ENCODE data around the gene MTMR12. TPM values are rescaled to one million over a fixed set of nuclear protein-coding genes. Genes with fewer than 3 reads are reported as not detected.
A peak's percentile ranks its signal among the peaks of the same experiment; 100 is the strongest.
"Not testable (repeated sequence)": the region's sequence is repeated elsewhere in the genome, so short reads cannot be mapped to it uniquely, and the experiment has no call there.

Gene MTMR12
- polyA plus RNA-seq, 1 donor (not counting 4 experiments of a cell fraction or from before 2014, with no cell fraction given) = 17.1 TPM

DNA sequence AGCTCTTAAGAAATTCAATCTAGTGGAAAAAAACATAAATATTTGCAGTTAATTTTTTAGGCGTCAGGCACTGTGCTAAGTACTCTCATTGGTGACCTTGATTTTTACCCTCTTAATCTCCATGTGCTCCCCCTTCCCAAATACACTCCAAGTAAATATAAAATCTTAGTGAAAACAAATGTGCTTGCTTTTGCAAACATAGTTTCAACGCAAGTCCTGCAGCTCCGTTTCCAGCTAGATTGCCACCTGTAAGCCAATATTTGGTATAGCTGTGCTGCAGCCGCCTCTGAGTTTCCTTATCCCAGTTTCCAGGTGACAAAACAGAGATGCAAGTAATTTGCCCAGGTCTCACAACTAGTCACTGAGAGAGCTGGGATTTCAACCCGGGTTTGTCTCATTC is 1.9 kb upstream of the MTMR12 start:
- no peaks in the 10 kb centered on the region for H3K27me3 ChIP-seq (ENCODE audit: control insufficient read depth, extremely low read depth, insufficient read depth, low read length)
- no peaks in the 10 kb centered on the region for H3K9me3 ChIP-seq (ENCODE audit: control insufficient read depth, low read depth, low read length)
- H3K4me2 ChIP-seq (ENCODE audit: control insufficient read depth, extremely low read depth, insufficient read depth, low read depth, low read length) = no peak overlapping the region
- no peak overlapping the region for H2AFZ ChIP-seq (ENCODE audit: control insufficient read depth, low read length)
- FAIRE-seq = no peak
- TF ChIP-seq, protein P1, sequence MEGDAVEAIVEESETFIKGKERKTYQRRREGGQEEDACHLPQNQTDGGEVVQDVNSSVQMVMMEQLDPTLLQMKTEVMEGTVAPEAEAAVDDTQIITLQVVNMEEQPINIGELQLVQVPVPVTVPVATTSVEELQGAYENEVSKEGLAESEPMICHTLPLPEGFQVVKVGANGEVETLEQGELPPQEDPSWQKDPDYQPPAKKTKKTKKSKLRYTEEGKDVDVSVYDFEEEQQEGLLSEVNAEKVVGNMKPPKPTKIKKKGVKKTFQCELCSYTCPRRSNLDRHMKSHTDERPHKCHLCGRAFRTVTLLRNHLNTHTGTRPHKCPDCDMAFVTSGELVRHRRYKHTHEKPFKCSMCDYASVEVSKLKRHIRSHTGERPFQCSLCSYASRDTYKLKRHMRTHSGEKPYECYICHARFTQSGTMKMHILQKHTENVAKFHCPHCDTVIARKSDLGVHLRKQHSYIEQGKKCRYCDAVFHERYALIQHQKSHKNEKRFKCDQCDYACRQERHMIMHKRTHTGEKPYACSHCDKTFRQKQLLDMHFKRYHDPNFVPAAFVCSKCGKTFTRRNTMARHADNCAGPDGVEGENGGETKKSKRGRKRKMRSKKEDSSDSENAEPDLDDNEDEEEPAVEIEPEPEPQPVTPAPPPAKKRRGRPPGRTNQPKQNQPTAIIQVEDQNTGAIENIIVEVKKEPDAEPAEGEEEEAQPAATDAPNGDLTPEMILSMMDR (optimal IDR thresholded peaks at IDR 0.05 in 1 of 3, IDR thresholded peaks at IDR 0.05 in 1 of 3, conservative IDR thresholded peaks at IDR 0.05 in 1 of 3; ENCODE audit: extremely low read depth in 1 of 3, insufficient read depth in 2 of 3, low read length in 3 of 3) = no peak
- TF ChIP-seq EZH2 (IDR thresholded peaks at IDR 0.05; ENCODE audit: low read length) = no peak
- peaks cover 0 to 4% of the 10 kb centered on the region in 2 experiments for H3K36me3 ChIP-seq (ENCODE audit: control insufficient read depth in 2 of 2, extremely low read depth in 1 of 2, insufficient read depth in 2 of 2, low read length in 2 of 2)
- H3K9ac ChIP-seq (ENCODE audit: control insufficient read depth, extremely low read depth, insufficient read depth, low read length) = no peak overlapping the region
- peaks cover 6% of the 10 kb centered on the region for H3K4me1 ChIP-seq (ENCODE audit: control insufficient read depth, extremely low read depth, insufficient read depth, low read length)
- H3K4me3 ChIP-seq (ENCODE audit: control insufficient read depth in 2 of 3, extremely low read depth in 1 of 3, insufficient read depth in 2 of 3, low read depth in 1 of 3, low read length in 3 of 3) = no peak overlapping the region
- H3K27ac ChIP-seq (ENCODE audit: control insufficient read depth, insufficient read depth, low read length) = no peak overlapping the region
- H3K79me2 ChIP-seq (ENCODE audit: control insufficient read depth, insufficient read depth, low read length) = peaks cover 26% of the 10 kb centered on the region
- H3K9me1 ChIP-seq (ENCODE audit: control insufficient read depth, extremely low read depth, insufficient read depth, low read length) = no peaks in the 10 kb centered on the region
- dilution Hi-C loops (cut with MboI; ENCODE audit: extremely low pct_ligation_motif_present, low sequenced_read_pairs) = no loop called here
- H4K20me1 ChIP-seq (ENCODE audit: control insufficient read depth, extremely low read depth, insufficient read depth, low read length) = no peaks in the 10 kb centered on the region
- DNase-seq (ENCODE audit: low read depth, low spot score) = no peak

GRCh38 chr5:32314152-32314488 is 1.4 kb upstream of the MTMR12 start:
- H3K9me3 ChIP-seq (ENCODE audit: control insufficient read depth, low read depth, low read length); H3K27me3 ChIP-seq (ENCODE audit: control insufficient read depth, extremely low read depth, insufficient read depth, low read length); DNase-seq (ENCODE audit: low read depth, low spot score); H3K4me1 ChIP-seq (ENCODE audit: control insufficient read depth, extremely low read depth, insufficient read depth, low read length); H4K20me1 ChIP-seq (ENCODE audit: control insufficient read depth, extremely low read depth, insufficient read depth, low read length); H3K4me2 ChIP-seq (ENCODE audit: control insufficient read depth, extremely low read depth, insufficient read depth, low read depth, low read length); H3K9me1 ChIP-seq (ENCODE audit: control insufficient read depth, extremely low read depth, insufficient read depth, low read length); FAIRE-seq; H3K9ac ChIP-seq (ENCODE audit: control insufficient read depth, extremely low read depth, insufficient read depth, low read length); H3K36me3 ChIP-seq (ENCODE audit: control insufficient read depth in 2 of 2, extremely low read depth in 1 of 2, insufficient read depth in 2 of 2, low read length in 2 of 2); H2AFZ ChIP-seq (ENCODE audit: control insufficient read depth, low read length); H3K4me3 ChIP-seq (ENCODE audit: control insufficient read depth in 2 of 3, extremely low read depth in 1 of 3, insufficient read depth in 2 of 3, low read depth in 1 of 3, low read length in 3 of 3); dilution Hi-C loops (cut with MboI; ENCODE audit: extremely low pct_ligation_motif_present, low sequenced_read_pairs); H3K27ac ChIP-seq (ENCODE audit: control insufficient read depth, insufficient read depth, low read length): not testable (repeated sequence)
- peaks cover 29% of the 10 kb centered on the region for H3K79me2 ChIP-seq (ENCODE audit: control insufficient read depth, insufficient read depth, low read length)

DNA sequence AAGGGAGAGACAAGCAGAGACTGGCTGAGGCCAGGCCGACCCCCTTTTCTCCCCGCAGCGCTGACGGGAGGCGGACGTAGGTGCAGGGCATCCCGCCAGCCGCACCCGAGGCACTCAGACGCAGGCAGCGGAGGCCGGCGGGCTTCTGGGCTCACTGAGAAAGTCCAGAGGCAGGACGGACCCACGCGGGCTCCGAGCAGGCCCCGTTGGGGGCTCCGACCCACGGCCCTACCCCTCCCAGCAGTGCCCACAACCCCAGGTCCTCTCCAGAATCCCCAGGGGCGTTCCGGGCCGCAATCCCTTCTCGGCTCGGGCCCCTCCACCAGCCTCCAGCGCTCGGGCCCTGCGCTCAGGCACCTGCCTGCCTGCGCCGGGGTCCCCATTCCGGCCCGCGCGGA is 543 bp downstream of the MTMR12 start:
- dilution Hi-C loops (cut with MboI; ENCODE audit: extremely low pct_ligation_motif_present, low sequenced_read_pairs) = no loop called here
- peaks cover 44% of the 10 kb centered on the region for H3K79me2 ChIP-seq (ENCODE audit: control insufficient read depth, insufficient read depth, low read length)

More for the DNA sequence above, 543 bp downstream of the MTMR12 start:
- H3K4me2 ChIP-seq (ENCODE audit: control insufficient read depth, extremely low read depth, insufficient read depth, low read depth, low read length) = peak overlapping the region; percentile 96
- TF ChIP-seq, protein P1 (optimal IDR thresholded peaks at IDR 0.05 in 1 of 3, IDR thresholded peaks at IDR 0.05 in 1 of 3, conservative IDR thresholded peaks at IDR 0.05 in 1 of 3; ENCODE audit: extremely low read depth in 1 of 3, insufficient read depth in 2 of 3, low read length in 3 of 3) = no peak
- TF ChIP-seq EZH2 (IDR thresholded peaks at IDR 0.05; ENCODE audit: low read length) = no peak
- no peaks in the 10 kb centered on the region for H3K27me3 ChIP-seq (ENCODE audit: control insufficient read depth, extremely low read depth, insufficient read depth, low read length)
- peak overlapping the region; percentile 74 for H2AFZ ChIP-seq (ENCODE audit: control insufficient read depth, low read length)
- peaks cover 0 to 4% of the 10 kb centered on the region in 2 experiments for H3K36me3 ChIP-seq (ENCODE audit: control insufficient read depth in 2 of 2, extremely low read depth in 1 of 2, insufficient read depth in 2 of 2, low read length in 2 of 2)
- DNase-seq (ENCODE audit: low read depth, low spot score) = no peak
- H4K20me1 ChIP-seq (ENCODE audit: control insufficient read depth, extremely low read depth, insufficient read depth, low read length) = no peaks in the 10 kb centered on the region
- peaks cover 6% of the 10 kb centered on the region for H3K4me1 ChIP-seq (ENCODE audit: control insufficient read depth, extremely low read depth, insufficient read depth, low read length)
- FAIRE-seq = no peak
- H3K9me1 ChIP-seq (ENCODE audit: control insufficient read depth, extremely low read depth, insufficient read depth, low read length) = no peaks in the 10 kb centered on the region
- H3K4me3 ChIP-seq (ENCODE audit: control insufficient read depth in 2 of 3, extremely low read depth in 1 of 3, insufficient read depth in 2 of 3, low read depth in 1 of 3, low read length in 3 of 3) = peak overlapping the region; percentile 83 to 86 (median 86)
- H3K27ac ChIP-seq (ENCODE audit: control insufficient read depth, insufficient read depth, low read length) = peak overlapping the region; percentile 72
- H3K9ac ChIP-seq (ENCODE audit: control insufficient read depth, extremely low read depth, insufficient read depth, low read length) = peak overlapping the region; percentile 82
- no peaks in the 10 kb centered on the region for H3K9me3 ChIP-seq (ENCODE audit: control insufficient read depth, low read depth, low read length)
